ENCODE data around the gene FCHSD2. TPM values are rescaled to one million over a fixed set of nuclear protein-coding genes. Genes with fewer than 3 reads are reported as not detected.

FCHSD2 gene
- total and polyA plus RNA-seq, 9 of the 15 experiments (the other 6 are each of a cell fraction or from before 2014, with no cell fraction given): 1.8 to 14.7 (median 6.4) TPM

DNA sequence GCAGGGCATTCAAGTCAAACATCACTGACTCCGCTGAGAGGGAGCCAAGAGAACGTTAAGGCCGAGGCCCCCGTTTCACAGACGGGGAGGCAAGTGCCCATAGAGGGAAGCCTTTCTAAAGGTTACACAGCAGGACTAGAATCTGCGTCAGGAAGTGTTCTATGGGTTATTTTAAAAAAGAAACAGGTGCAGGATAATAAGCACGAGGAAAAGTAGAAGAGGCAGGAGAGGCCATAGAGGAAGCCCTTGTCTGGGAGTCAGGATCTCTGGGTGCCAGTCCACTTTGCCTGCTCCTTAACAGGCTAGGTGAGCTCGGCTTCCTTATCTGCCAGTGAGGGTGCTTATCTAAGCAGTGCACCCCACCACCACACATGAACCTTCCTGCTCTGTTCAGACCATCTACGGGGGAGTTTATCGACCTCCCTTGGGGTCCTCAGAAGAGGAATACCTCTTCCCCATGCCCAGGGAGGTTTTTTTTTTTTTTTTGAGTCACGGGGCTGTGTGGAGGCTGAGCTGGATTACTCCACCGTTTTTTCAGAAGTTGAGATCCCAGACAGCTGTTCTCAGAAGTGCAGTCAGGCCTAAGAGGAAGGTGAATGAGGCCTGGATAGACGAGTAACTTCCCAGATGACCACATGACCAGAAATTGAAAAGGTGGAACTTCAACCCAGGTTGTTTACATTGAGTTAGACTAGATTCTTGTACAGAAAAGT lies 1.2 kb upstream of the FCHSD2 start (continued):
- TF ChIP-seq DMBX1 (CRISPR knock-in tag; IDR thresholded peaks at IDR 0.05; ENCODE audit: borderline replicate concordance) (no peak), TCF3 (CRISPR knock-in tag; IDR thresholded peaks at IDR 0.05) (peak; percentile 61), ZKSCAN8 (CRISPR knock-in tag; IDR thresholded peaks at IDR 0.05) (no peak), KHSRP (IDR thresholded peaks at IDR 0.05) (no peak), SMAD4 (CRISPR knock-in tag; conservative IDR thresholded peaks at IDR 0.05) (peak; percentile 41; the same call in 1 of the 2 replicates), SIN3A (IDR thresholded peaks at IDR 0.05; ENCODE audit: borderline replicate concordance in 2 of 2, control insufficient read depth in 1 of 2, low read depth in 2 of 2, low read length in 2 of 2) (no peak), ZNF347 (CRISPR knock-in tag; IDR thresholded peaks at IDR 0.05; ENCODE audit: low read depth) (no peak), SMARCA4 (IDR thresholded peaks at IDR 0.05) (peak; percentile 72; the same call in 1 of the 2 replicates), ZNF76 (CRISPR knock-in tag; IDR thresholded peaks at IDR 0.05; ENCODE audit: borderline replicate concordance) (no peak), FOSL1 (tag; conservative IDR thresholded peaks at IDR 0.05) (no peak), ARNT (IDR thresholded peaks at IDR 0.05) (0 out of 4 replicates have a peak, but pooled peaks of 1 of the 2 experiments have one; percentile 29), KLF16 (IDR thresholded peaks at IDR 0.05) (0 out of 2 replicates have a peak, but pooled peaks have one; percentile 15), DIDO1 (tag; IDR thresholded peaks at IDR 0.05; ENCODE audit: low read depth) (no peak), MAZ (CRISPR knock-in tag; conservative IDR thresholded peaks at IDR 0.05 in 1 of 2, IDR thresholded peaks at IDR 0.05 in 1 of 2) (no peak)
- TF ChIP-seq, protein P1, sequence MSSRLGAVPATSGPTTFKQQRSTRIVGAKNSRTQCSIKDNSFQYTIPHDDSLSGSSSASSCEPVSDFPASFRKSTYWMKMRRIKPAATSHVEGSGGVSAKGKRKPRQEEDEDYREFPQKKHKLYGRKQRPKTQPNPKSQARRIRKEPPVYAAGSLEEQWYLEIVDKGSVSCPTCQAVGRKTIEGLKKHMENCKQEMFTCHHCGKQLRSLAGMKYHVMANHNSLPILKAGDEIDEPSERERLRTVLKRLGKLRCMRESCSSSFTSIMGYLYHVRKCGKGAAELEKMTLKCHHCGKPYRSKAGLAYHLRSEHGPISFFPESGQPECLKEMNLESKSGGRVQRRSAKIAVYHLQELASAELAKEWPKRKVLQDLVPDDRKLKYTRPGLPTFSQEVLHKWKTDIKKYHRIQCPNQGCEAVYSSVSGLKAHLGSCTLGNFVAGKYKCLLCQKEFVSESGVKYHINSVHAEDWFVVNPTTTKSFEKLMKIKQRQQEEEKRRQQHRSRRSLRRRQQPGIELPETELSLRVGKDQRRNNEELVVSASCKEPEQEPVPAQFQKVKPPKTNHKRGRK (tag; IDR thresholded peaks at IDR 0.05): no peak
- TF ChIP-seq, protein P2, sequence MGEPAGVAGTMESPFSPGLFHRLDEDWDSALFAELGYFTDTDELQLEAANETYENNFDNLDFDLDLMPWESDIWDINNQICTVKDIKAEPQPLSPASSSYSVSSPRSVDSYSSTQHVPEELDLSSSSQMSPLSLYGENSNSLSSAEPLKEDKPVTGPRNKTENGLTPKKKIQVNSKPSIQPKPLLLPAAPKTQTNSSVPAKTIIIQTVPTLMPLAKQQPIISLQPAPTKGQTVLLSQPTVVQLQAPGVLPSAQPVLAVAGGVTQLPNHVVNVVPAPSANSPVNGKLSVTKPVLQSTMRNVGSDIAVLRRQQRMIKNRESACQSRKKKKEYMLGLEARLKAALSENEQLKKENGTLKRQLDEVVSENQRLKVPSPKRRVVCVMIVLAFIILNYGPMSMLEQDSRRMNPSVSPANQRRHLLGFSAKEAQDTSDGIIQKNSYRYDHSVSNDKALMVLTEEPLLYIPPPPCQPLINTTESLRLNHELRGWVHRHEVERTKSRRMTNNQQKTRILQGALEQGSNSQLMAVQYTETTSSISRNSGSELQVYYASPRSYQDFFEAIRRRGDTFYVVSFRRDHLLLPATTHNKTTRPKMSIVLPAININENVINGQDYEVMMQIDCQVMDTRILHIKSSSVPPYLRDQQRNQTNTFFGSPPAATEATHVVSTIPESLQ (CRISPR knock-in tag; IDR thresholded peaks at IDR 0.05): no peak
- TF ChIP-seq, protein P3, sequence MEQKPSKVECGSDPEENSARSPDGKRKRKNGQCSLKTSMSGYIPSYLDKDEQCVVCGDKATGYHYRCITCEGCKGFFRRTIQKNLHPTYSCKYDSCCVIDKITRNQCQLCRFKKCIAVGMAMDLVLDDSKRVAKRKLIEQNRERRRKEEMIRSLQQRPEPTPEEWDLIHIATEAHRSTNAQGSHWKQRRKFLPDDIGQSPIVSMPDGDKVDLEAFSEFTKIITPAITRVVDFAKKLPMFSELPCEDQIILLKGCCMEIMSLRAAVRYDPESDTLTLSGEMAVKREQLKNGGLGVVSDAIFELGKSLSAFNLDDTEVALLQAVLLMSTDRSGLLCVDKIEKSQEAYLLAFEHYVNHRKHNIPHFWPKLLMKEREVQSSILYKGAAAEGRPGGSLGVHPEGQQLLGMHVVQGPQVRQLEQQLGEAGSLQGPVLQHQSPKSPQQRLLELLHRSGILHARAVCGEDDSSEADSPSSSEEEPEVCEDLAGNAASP (IDR thresholded peaks at IDR 0.05): no peak
- TF ChIP-seq, protein P4, sequence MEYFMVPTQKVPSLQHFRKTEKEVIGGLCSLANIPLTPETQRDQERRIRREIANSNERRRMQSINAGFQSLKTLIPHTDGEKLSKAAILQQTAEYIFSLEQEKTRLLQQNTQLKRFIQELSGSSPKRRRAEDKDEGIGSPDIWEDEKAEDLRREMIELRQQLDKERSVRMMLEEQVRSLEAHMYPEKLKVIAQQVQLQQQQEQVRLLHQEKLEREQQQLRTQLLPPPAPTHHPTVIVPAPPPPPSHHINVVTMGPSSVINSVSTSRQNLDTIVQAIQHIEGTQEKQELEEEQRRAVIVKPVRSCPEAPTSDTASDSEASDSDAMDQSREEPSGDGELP (CRISPR knock-in tag; IDR thresholded peaks at IDR 0.05; ENCODE audit: borderline replicate concordance): no peak
- TF ChIP-seq, protein P5, sequence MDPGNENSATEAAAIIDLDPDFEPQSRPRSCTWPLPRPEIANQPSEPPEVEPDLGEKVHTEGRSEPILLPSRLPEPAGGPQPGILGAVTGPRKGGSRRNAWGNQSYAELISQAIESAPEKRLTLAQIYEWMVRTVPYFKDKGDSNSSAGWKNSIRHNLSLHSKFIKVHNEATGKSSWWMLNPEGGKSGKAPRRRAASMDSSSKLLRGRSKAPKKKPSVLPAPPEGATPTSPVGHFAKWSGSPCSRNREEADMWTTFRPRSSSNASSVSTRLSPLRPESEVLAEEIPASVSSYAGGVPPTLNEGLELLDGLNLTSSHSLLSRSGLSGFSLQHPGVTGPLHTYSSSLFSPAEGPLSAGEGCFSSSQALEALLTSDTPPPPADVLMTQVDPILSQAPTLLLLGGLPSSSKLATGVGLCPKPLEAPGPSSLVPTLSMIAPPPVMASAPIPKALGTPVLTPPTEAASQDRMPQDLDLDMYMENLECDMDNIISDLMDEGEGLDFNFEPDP (CRISPR knock-in tag; IDR thresholded peaks at IDR 0.05): no peak

Data from K562 (cell line).